NK-92 treated with Interleukin-12 subunit alpha and Interleukin-12 subunit beta, amount 100 ng/mL, for 24 hours (cell line): ENCODE results near the gene MPDZ.

ENCODE experiments used
- DNase-seq: peaks from one replicate; lab custom pipeline; 2025; lab: John Stamatoyannopoulos, UW

Gene MPDZ

DNA sequence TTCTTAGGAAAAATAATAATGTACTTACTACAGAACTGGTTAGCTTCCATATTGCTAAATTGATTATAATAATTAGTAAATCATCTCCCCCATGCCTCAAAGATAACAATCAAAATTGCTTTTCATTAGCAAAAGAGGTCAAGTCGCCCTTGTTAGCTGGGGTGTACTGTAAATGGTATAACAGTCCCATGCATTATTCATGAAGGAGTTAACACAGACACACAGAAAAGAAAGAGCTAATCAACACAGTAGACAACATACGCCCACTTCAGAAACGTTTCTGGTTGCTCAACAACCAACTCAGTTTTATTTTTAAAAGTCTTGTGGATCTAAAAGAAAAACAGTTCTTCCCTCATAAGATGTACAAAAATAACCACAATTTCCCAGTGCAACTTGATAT is 100.2 kb downstream of the MPDZ start:
- no peak for DNase-seq

DNA sequence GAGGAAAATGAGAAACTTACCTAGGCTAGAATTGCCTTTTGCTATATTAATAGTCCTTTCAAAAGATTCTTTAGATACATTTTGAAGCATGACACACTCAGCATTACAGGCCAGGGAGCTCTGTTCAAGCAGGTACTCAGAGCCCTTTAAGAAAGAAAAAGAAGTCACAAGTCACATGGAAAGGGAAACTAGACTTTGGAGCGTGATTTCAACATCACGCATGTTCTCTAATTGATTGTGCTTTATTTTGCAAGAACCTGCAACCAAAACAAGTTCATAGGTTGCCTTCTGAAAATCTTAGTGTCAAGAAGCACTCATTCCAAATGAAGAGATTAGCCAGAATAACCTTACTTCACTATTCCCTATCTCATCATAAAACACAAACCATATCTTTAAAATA is 103.8 kb downstream of the MPDZ start:
- DNase-seq, result no peak

DNA sequence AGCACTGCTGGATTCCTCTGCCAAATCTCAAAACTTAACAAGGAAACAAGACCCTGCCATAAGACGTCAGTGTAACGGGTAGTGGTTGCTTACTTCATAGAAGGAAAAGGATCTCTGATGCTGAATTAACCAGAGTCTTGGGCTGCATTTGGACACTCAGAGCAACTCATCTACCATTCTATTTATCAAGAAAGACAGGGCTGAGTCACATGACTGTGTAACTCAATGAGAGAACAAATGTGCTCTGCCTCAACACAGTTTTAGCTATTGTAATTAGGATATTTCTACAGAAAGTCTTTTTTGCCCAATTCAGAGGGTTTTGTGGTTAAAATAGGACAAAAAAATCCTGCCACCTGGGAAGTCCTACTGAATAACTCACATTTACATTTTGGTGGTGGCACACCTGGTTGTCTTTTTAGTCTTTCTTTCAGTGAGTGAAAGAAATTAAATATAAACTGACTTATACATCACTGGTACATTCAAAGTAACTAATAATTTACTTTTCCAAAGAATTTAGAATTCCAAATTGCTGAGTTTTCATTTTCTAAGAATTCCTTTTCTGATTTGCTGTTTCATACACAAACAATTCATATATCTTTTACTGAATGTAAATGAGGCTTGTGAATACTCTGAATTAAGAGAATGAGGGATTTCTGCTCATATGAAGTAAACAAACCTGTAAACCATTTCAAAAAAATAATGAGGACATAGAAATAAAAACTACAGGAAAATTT is 104.4 kb downstream of the MPDZ start:
- no peak for DNase-seq

DNA sequence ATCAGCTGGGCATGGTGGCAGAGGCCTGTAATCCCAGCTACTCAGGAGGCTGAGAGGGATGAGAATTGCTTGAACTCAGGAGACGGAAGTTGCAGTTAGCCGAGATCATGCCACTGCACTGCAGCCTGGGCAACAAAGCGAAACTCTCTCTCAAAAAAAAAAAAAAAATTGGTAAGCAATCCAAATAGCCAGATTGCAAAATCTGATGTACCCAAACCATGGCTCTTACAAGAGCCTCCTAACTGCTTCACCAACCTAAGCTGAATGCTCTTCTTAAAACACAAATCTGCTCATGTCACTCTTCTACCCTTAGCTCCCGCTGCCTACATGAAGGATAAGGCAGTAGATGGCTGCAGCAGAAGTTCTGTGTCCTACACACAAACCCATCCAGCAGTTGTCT is 105.9 kb downstream of the MPDZ start:
- no peak for DNase-seq

DNA sequence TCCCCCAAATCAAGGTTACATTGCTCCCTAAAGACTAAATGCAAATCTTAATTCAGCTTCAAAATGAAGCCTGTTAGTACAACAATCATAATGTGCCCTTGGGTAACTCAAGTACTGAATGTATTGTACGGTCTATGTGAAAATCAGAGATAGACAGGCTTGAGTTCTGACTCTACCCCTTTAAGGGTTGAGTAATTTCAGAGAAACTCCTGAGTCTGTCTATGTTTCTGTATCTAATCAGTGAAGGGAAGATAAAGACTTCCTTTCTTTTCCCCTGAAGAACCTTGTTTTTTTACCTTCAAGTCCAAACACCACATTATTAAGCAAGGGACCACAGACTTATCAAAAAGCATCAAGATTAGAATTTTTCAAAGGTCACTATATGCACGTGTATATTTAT is 108.2 kb downstream of the MPDZ start:
- no peak for DNase-seq

DNA sequence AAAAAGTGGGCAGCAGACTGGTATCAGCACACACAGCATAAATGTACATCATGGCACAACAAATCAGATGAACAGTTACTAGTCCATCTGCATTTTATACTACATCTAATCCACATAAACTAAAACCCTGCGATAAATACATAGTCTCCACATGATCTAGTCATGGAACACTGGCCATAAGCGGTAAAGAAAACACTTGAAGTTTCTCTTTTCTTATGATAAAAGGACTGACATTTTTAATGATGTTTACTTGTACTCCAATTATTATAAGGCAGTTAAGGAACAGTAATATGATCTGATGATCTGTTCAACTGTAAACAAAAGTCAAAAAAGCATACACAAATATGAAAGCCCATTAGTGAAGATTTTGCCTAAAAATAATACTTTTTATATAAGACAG is 112.5 kb downstream of the MPDZ start:
- no peak for DNase-seq

DNA sequence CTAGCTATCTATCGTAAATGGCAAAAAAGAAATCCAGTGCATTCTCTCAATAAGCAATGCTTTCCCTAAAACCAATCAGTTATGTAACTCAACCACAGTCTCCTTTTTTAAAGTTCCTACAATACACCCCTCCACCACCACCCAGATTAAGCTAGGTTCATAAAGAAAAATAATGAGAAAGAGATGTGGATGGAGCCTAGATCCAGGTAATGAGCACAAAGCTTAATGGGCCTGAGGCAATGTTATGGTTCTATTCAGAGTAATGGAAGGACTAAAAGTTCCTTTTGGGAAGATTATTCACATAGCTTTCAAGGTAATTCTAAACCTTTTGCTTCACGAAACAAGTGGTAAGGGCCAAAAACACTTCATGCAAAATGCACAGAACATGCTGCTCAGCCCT is 113.5 kb downstream of the MPDZ start:
- DNase-seq, result no peak

DNA sequence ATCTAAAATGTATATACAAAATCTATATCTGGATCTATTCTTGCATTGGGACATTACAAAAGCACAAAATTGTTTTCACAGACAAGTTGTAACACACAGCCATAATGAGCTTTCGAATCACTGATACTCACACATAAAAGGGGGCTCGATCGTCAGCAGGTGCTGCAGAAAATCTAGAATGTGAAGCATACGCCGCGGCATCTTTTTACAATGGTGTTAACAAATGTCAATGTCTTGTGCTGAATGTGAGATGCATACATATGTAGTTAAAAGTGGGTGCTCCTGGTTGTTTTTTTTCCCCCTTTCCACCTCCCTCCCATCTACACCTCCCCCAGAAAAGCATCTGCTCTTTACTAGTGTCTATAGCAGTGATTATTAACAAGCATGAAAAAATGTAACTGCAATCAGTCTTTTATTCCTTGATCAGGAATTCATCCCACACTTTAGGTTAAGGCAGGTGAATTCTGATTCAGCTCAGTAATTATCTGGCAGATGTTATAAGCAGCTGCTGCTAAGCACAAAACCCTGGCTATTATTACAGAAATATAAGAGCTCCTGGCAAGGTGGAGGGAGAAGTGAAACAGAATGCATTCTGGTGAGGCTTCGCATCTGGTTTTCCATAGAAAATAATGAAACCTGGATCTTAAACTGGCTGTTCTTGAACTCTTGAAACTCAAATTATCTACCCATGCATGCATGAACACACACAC is 114.1 kb downstream of the MPDZ start:
- DNase-seq, result no peak

DNA sequence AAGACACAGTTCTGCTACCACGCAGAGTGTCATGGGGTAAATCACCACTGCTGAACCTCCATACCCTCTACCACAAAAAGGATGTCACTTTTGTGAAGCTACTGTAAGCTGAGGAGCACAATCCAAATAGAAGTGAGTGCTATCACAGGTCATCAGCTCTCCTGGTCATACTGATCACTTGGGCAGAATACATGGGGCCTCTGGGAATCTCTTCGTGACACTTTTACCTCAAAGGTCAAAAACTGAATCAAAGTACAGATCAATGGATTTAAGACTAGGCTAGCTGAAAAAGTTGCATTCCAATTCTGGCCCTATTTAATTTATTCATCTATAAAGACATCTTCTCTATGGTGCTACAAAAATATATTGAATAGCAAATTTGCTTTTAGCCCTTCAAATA is 115.5 kb downstream of the MPDZ start:
- no peak for DNase-seq

DNA sequence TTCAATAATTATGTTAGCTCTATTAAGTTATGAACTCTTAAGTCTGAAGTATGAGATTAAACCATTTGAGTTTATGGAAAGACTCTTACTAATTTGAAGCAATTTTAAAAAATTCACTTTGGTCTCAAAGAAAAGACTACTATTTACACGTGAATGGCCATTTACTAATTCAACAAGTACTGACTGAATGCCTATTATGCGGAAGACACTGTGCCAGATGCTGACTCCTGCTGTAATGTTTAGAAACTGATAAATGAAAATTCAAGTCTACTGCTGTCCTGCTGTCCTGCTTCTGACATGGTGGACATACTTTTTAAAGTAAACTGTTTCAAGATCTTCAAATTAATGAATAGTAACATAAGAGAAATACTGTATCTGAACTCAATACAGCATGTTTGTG is 116.2 kb downstream of the MPDZ start:
- DNase-seq, result no peak

DNA sequence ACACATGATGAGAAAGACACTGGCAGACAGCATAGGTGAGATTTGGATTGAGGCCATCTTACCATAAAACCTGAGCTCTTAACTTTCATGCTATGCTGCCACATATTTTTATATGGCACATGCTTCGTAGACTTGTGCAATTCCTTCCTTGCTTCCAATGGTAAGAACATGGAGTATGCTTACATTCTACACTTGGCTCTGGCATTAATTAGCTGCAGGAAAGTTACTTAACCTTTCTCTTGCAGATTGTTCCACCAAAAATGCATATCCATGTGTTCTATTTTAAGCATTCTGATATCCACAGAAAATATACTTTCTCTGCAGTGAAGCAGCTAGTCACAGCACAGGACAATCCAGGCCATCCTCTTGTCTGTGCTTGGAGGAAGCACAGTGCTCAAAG is 119.4 kb downstream of the MPDZ start:
- no peak for DNase-seq

DNA sequence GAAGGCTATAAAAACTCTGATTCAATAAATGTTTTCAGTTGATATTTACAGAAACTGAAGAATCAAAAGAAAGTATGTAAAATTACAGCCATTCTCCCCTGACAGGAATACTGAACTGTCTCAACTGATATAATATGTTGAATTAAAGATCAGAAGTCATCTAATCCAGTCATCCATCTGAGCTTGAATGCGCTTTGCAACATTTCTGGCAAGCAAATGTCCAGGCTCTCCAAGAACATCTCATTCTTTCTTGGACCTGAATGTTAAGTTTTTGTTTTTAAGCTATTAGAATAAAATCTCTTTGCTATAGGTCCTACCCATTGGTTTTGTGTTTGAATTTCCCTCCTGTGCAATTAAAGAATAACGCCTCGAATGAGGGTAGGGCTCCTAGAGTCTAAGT is 120.5 kb downstream of the MPDZ start:
- no peak for DNase-seq

DNA sequence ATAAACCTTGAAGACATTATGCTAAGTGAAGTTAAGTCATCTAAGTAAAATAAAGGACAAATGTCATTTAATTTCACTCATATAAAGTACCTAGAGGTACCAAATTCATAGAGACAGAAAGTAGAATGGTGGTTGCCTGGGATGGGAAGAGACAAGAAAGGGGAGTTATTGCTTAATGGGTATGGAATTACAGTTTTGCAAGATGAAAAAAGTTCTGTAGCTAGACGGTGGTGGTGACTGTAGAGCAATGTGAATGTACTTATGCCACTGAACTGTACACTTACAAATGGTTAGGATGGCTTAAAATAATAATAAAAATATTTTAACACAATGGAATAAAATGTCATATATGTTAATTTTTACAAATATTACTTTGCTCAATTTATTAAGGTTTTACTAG is 128.0 kb downstream of the MPDZ start:
- no peak for DNase-seq

DNA sequence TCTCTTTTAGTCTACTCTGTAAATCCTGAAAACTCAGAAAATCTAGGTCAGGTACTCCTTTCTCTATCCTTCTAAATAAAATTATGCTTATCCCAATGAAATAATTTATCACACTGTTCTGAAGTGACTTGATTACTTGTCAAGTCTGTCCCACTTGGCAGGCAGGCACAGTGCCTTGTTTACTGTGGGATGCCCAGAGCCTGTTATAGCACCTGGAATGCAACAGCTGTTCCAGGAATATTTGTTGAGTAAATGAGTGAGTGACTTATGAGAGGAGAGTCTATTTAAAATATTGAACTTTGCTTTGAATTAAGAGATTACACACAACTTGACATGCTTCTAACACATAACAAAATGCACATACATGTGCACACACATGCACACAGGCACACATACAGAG is 130.0 kb downstream of the MPDZ start:
- no peak for DNase-seq

DNA sequence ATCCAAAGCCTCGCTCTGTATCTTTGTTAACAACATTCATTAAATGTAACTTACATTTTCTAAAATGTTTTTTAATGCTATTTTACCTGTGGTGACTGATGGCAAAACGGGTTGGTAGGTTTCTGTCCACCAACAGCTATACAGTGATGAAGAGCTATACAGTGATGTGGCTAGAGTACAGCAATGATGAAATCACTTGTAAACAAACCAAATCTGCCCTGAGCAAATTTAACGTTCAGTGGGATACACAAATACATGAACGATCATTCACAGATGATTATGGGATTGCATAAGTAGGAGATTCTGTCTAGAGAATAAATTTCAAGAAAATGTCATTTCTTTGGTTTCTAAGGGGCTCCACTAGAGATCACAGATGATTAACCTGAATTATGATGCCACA is 132.7 kb downstream of the MPDZ start:
- no peak for DNase-seq

DNA sequence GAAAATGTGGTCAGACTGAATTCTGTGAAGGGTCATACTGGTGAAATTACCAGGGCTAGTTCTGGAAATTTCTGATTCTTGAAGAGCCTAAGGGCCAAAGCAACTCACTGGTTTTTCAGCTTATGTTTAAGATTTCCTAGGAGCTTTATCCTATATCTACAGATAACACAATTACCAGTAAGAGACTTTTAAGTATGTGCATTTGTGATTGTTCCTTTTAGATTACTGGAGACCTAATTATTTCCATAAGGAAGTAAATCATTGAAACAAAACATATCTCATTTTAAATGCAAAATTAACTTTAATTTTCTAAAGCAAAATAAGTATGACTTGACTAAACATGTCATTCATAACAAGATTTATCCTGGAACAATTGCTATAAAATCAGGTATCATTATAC is 134.2 kb downstream of the MPDZ start:
- no peak for DNase-seq

DNA sequence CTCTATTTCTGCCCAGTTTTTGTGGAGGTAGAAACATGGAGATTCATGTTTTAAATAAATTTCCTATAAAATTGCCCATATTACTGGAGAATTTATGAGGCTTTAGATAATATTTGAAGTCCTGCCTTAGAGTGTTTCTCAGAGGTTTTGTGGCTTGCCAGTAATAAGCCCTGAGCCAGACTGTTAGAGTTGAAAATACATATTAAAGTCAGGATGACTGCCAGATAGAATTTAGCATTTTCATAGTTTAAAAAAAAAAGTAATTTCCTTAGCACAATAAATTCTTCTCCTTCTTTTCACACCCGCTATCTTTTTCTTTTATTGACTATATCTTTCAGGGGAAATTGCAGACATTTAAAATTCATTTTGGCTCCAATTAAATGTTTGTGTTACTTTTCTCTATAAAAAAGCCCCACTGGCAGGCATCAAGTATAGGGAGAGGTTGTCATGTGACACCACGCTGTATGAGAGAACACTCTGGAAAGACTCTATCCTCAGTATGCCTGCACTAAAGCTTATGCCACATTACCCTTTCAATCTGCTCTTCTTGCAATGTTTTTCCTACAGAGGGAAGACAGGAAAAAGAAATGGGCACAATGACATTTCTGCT is 135.2 kb downstream of the MPDZ start:
- DNase-seq, result no peak

DNA sequence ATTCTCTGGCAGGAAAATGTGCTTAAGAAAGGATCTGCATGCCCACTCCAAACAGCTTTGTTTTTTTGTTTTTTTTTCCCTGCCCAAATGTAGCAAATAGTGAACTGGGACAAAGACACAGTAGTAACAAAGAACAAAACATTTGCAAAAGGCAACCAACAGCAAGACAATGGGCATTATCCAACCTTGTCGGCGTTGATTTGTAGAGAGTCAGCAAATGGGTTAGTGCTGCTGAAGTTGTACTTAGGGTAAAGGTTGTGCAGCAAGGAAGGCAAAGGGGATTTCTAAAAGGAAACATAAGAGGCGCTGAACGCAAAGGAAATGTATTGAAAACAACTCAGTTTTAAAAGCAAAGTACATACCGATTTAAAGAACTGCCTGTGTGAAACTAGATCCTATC is 136.2 kb downstream of the MPDZ start:
- no peak for DNase-seq

DNA sequence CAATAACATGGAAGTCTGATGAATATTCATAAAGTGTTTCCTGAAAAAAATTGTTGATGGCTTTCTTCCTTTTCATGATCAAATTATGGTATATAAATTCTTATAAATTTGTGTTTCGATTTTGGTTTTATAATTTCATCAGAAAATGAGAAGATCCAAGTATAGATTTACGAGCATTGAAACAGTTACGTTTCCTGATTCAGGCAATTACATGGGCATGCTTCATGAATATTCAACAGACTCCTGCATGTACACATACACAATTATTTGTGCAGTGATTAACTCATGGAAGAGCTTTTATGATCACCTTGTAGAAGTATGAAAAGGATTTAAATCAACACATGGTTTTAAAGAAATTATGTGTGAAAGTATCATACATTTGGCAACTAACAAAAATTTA is 136.7 kb downstream of the MPDZ start:
- DNase-seq, result no peak

DNA sequence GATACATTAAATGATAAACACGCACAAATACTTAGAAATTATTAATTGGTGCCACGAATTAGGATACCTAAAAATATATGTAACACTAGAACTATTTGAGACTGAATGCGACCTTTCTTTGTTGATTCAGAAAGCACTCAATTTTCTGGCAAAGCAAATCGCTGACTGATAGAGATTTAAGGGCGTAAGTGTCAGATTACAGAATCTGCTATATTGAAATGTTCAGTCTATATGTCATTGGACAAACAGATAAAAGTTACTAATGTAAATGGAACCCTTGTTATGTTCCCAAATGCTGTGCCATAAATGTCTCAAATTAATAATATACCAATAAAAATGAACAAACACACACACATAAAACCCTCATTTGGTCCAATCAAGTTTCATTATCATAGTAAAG is 137.9 kb downstream of the MPDZ start:
- DNase-seq, result no peak

DNA sequence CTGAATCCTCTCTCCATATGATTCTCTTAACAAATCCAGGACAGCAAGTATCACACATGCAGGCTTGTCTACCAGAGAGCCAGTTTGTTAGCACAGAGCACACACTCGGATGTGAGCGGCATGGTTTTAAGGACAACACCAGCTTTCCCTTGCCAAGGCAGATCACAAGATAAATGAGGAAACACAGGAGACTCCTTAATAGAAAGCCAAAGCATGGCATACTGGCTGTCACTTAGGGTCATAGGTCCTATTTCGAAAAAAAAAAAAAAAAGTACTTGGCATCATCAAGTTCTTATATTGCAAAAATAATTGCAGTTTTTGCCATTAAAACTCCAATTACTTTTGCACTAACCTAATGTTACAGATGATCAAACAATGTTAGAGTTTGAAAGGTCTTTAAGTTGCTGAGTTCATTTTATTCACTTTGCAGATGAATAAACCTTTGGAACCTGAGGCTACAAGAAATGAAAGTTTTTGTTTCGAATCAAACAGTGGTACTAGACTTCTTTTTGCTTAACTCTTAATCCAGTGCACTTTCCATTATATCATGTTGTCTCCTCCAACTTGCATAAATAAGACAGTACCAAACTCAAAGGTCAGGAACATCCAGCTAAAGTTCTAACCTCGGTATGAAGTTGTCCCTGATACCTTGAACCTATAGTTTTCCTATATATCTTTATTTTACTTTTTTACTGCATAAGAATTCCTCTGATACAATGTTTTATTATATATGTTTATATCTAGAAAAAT is 138.5 kb downstream of the MPDZ start:
- DNase-seq, result no peak

DNA sequence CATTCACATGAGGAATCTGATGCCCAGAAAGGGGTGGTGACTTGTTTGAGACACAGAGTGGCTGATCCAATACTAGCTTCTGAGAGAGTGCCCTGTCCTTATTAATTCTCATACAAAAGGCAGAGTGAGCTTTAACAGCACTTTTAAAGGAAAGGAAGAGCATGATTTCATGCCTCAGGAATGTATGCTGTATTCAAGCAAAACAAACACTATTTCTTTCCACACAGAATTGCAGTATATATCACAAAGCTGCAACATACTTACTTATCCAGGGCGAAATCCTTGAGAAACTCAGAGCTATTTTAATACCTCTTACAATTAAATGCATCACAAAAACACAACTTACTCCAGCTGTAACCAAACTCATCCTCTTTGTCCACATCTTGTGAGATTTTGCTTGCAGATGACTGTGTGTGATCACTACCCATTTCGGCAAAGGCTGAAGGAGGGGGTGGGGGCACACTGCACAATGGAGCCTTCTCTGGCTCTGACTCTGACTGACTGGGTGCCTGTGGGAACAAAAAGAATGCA is 139.8 kb downstream of the MPDZ start:
- DNase-seq, result no peak

DNA sequence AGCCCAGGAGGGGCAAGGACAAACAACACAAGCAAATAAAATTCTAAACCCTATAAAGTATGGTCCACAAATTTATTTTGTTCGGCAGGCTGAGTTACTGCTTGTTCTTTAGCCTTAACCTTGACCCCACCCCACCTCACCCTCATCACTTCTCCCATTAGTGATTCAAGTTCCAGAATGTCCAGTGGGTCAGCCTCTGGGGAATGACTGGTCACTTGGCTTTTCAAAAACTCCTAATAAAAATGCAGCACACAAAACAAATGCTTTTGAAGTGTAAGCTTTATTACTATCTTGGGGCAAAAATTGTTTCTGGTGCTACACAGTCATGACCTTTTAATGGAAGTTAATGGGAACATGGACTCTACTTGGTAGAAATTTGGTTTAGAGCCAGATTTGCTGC is 142.1 kb downstream of the MPDZ start:
- no peak for DNase-seq
